CD1c-positive myeloid dendritic cell (primary cell): ENCODE measurements around the gene PITPNM3.

ENCODE experiments used
- DNase-seq: peaks from one replicate; pipeline ENCODE4 v3.0.0-alpha.2; 2016; ENCODE audit errors: extremely low spot score

The PITPNM3 gene

GRCh38 chr17:6526362-6527152 lies 29.8 kb downstream of the PITPNM3 start:
- DNase-seq = no peak

- no peak for DNase-seq
Observed at GRCh38 chr17:6525731-6526130, 30.6 kb downstream of the PITPNM3 start.

GRCh38 chr17:6525141-6525540 lies 31.2 kb downstream of the PITPNM3 start:
- DNase-seq = no peak

GRCh38 chr17:6524520-6524919 lies 31.8 kb downstream of the PITPNM3 start:
- DNase-seq = no peak

- DNase-seq = no peak
Observed at GRCh38 chr17:6523809-6524355, 32.5 kb downstream of the PITPNM3 start.

GRCh38 chr17:6523330-6523729 lies 33.0 kb downstream of the PITPNM3 start:
- no peak for DNase-seq

GRCh38 chr17:6521586-6521985 lies 34.8 kb downstream of the PITPNM3 start:
- no peak for DNase-seq

GRCh38 chr17:6517062-6517461 lies 39.3 kb downstream of the PITPNM3 start:
- peak; percentile 4 for DNase-seq

GRCh38 chr17:6514371-6514770 lies 42.0 kb downstream of the PITPNM3 start:
- DNase-seq = no peak

GRCh38 chr17:6512552-6512951 lies 43.8 kb downstream of the PITPNM3 start:
- no peak for DNase-seq

GRCh38 chr17:6510321-6510977 lies 45.9 kb downstream of the PITPNM3 start:
- DNase-seq = no peak

GRCh38 chr17:6509921-6510320 lies 46.4 kb downstream of the PITPNM3 start:
- no peak for DNase-seq

GRCh38 chr17:6509031-6509771 lies 47.2 kb downstream of the PITPNM3 start:
- DNase-seq = no peak

GRCh38 chr17:6508519-6509030 lies 47.8 kb downstream of the PITPNM3 start:
- no peak for DNase-seq

GRCh38 chr17:6508016-6508415 lies 48.3 kb downstream of the PITPNM3 start:
- no peak for DNase-seq

GRCh38 chr17:6507535-6507934 lies 48.8 kb downstream of the PITPNM3 start:
- no peak for DNase-seq

GRCh38 chr17:6506679-6507231 lies 49.6 kb downstream of the PITPNM3 start:
- no peak for DNase-seq

- DNase-seq = no peak
Observed at GRCh38 chr17:6505425-6506142, 50.8 kb downstream of the PITPNM3 start.

GRCh38 chr17:6503641-6504195 lies 52.6 kb downstream of the PITPNM3 start:
- DNase-seq = no peak

- DNase-seq = no peak
Observed at GRCh38 chr17:6502871-6503509, 53.4 kb downstream of the PITPNM3 start.
